Eye (tissue), 1 donor: Measurements from ENCODE around the gene BCAR3.
A peak's percentile ranks its signal among the peaks of the same experiment; 100 is the strongest.

Experiments used
- DNase-seq: peaks from one replicate; pipeline ENCODE4 v3.0.0-alpha.2; 2015

Gene BCAR3

GRCh38 chr1:93635614-93636543 is 45.8 kb downstream of the BCAR3 start:
- DNase-seq = peak; percentile 90

GRCh38 chr1:93633313-93633712 is 48.3 kb downstream of the BCAR3 start:
- DNase-seq = no peak

- no peak for DNase-seq
Measured at GRCh38 chr1:93631626-93632365, 49.8 kb downstream of the BCAR3 start.

- DNase-seq = no peak
Measured at GRCh38 chr1:93630168-93630567, 51.5 kb downstream of the BCAR3 start.

GRCh38 chr1:93629101-93630059 is 52.3 kb downstream of the BCAR3 start:
- DNase-seq = peak; percentile 88

GRCh38 chr1:93628681-93629080 is 53.0 kb downstream of the BCAR3 start:
- no peak for DNase-seq

GRCh38 chr1:93625582-93626327 is 55.9 kb downstream of the BCAR3 start:
- DNase-seq = peak; percentile 58

GRCh38 chr1:93623875-93624274 is 57.8 kb downstream of the BCAR3 start:
- DNase-seq = no peak

- DNase-seq = no peak
Measured at GRCh38 chr1:93623436-93623835, 58.2 kb downstream of the BCAR3 start.

GRCh38 chr1:93621246-93621645 is 60.4 kb downstream of the BCAR3 start:
- no peak for DNase-seq

- DNase-seq = no peak
Measured at GRCh38 chr1:93620841-93621210, 60.8 kb downstream of the BCAR3 start.

- peak; percentile 29 for DNase-seq
Measured at GRCh38 chr1:93620172-93620840, 61.3 kb downstream of the BCAR3 start.

- DNase-seq = no peak
Measured at GRCh38 chr1:93619507-93620171, 62.0 kb downstream of the BCAR3 start.

GRCh38 chr1:93617670-93618499 is 63.8 kb downstream of the BCAR3 start:
- peak; percentile 51 for DNase-seq

GRCh38 chr1:93616996-93617669 is 64.5 kb downstream of the BCAR3 start:
- no peak for DNase-seq

GRCh38 chr1:93616221-93616995 is 65.2 kb downstream of the BCAR3 start:
- no peak for DNase-seq

GRCh38 chr1:93615582-93616150 is 66.0 kb downstream of the BCAR3 start:
- no peak for DNase-seq

- DNase-seq = peak; percentile 59
Measured at GRCh38 chr1:93614986-93615581, 66.6 kb downstream of the BCAR3 start.
